Endodermal cell (in vitro differentiated cells): Measurements from ENCODE around the gene GLIS1. TPM values are rescaled to one million over a fixed set of nuclear protein-coding genes. Genes with fewer than 3 reads are reported as not detected.
A peak's percentile ranks its signal among the peaks of the same experiment; 100 is the strongest.

ENCODE experiments used
- DNase-seq: peaks from one replicate; pipeline ENCODE4 v3.0.0-alpha.2; 2017
- H3K27ac ChIP-seq: 2 replicates; pipeline ENCODE4 v1.5.1; 2013; ENCODE audit warnings: mild to moderate bottlenecking, low read depth, low read length, moderate library complexity
- H3K27me3 ChIP-seq: 2 replicates; pipeline ENCODE4 v1.6.1; 2013; ENCODE audit warnings: mild to moderate bottlenecking, low read length, moderate library complexity; ENCODE audit not compliant: insufficient read depth, control insufficient read depth, poor library complexity, severe bottlenecking
- H3K36me3 ChIP-seq: 2 replicates; pipeline ENCODE4 v1.7.0; 2013; ENCODE audit warnings: mild to moderate bottlenecking, low read length, moderate library complexity; ENCODE audit not compliant: control insufficient read depth, insufficient read depth
- H3K4me1 ChIP-seq: one replicate; pipeline ENCODE4 v1.7.0; 2013; ENCODE audit warnings: low read length; ENCODE audit not compliant: control insufficient read depth, insufficient read depth
- H3K4me3 ChIP-seq: 2 replicates; pipeline ENCODE4 v1.5.1; 2013; ENCODE audit warnings: mild to moderate bottlenecking, low read length, moderate library complexity
- H3K9ac ChIP-seq: 2 replicates; pipeline ENCODE4 v1.6.1; 2013; ENCODE audit warnings: mild to moderate bottlenecking, low read length, moderate library complexity; ENCODE audit not compliant: poor library complexity, severe bottlenecking; ENCODE audit errors: extremely low read depth
- H3K9me3 ChIP-seq: 2 replicates; pipeline ENCODE4 v1.6.1; 2013; ENCODE audit warnings: mild to moderate bottlenecking, low read length, moderate library complexity; ENCODE audit not compliant: control insufficient read depth
- H3K27ac Mint-ChIP-seq: 2 replicates; pipeline ENCODE4 v1.8.0; 2020; ENCODE audit warnings: mixed read lengths
- H3K27me3 Mint-ChIP-seq: 2 replicates; pipeline ENCODE4 v1.8.0; 2021; ENCODE audit warnings: mild to moderate bottlenecking, mixed read lengths; ENCODE audit not compliant: insufficient read depth
- H3K36me3 Mint-ChIP-seq: 2 replicates; pipeline ENCODE4 v1.8.0; 2020; ENCODE audit warnings: low read depth, mixed read lengths
- H3K4me1 Mint-ChIP-seq: 2 replicates; pipeline ENCODE4 v1.8.0; 2020; ENCODE audit warnings: mixed read lengths
- H3K4me3 Mint-ChIP-seq: 2 replicates; pipeline ENCODE4 v1.8.0; 2020; ENCODE audit warnings: mild to moderate bottlenecking, moderate library complexity, mixed read lengths
- H3K9me3 Mint-ChIP-seq: 2 replicates; pipeline ENCODE4 v1.8.0; 2020; ENCODE audit warnings: mild to moderate bottlenecking, mixed read lengths
- WGBS, 2 experiments: methylation state at CpG; one replicate each; pipeline versions ENCODE4 v1.1.5 to v1.1.7; 2013; ENCODE audit warnings: missing lambda C conversion rate in 2 of 2, mixed read lengths in 1 of 2; ENCODE audit not compliant: insufficient coverage in 1 of 2, insufficient read length in 1 of 2; 5-methylcytosine and 5-hydroxymethylcytosine counted together
- total RNA-seq, 2 donors: library from RNA; stranded (reverse); fragmentation: NEBNext Ultra II Directional in 1 of 2; extraction: Animal tissue kit (Norgen Biotek cat#: 25700) in 1 of 2; gene quantifications; 2 replicates in 1 of 2; 3 replicates in 1 of 2; pipeline ENCODE4 v1.2.1, GENCODE V29; 2021
- TF ChIP-seq, protein P1 (sequence below): fragments of 200-600 bp; sonication (generic); conservative IDR thresholded peaks from 2 replicates; pipeline ENCODE4 v1.5.0; 2021; ENCODE audit warnings: antibody characterized with exemption, mild to moderate bottlenecking

Gene GLIS1
- total RNA-seq, 2 donors from 2014 or later = 2.1 to 3.9 TPM

DNA sequence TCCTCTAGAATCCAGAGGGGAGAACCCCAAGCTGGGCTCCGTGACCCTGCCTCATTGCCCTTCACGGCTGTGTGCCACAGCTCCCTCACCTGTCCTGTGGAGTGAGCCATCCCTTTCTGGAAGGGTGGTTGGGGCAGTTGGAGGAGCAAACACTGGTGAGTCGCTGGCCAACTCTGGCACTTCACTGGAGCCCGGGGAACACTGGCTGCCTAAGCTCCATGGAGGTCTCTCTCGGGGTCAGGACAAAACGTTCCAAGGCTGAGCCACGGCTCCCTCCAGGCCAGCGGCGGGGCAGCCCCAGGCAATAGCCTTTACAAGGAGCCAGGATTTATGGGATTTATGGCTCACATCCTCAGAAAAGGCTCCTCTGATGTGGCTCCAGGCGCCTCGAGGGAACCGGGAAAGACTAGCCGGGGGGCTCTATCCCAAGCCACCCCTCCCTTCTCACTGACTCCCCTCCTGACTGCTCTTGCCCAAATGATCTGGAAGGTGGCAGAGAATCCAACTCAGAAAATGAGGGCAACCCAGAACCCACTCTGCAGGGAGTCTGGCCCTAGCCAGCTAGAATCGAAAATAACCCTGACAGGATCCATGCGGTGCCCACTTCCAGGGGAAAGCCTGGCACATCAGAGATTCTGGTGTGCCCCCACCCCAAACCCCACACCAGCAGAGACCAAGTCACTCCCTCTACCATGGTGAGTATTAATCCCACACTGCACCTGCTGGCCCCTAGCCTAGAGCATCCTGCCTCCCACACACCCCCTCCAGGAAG lies 75.2 kb downstream of the GLIS1 start:
- TF ChIP-seq, protein P1, sequence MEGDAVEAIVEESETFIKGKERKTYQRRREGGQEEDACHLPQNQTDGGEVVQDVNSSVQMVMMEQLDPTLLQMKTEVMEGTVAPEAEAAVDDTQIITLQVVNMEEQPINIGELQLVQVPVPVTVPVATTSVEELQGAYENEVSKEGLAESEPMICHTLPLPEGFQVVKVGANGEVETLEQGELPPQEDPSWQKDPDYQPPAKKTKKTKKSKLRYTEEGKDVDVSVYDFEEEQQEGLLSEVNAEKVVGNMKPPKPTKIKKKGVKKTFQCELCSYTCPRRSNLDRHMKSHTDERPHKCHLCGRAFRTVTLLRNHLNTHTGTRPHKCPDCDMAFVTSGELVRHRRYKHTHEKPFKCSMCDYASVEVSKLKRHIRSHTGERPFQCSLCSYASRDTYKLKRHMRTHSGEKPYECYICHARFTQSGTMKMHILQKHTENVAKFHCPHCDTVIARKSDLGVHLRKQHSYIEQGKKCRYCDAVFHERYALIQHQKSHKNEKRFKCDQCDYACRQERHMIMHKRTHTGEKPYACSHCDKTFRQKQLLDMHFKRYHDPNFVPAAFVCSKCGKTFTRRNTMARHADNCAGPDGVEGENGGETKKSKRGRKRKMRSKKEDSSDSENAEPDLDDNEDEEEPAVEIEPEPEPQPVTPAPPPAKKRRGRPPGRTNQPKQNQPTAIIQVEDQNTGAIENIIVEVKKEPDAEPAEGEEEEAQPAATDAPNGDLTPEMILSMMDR = no peak
- Mint-ChIP-seq H3K4me3 (no peak overlapping the region), H3K27me3 (peaks cover 2% of the 10 kb centered on the region), H3K4me1 (peaks cover 13% of the 10 kb centered on the region), H3K9me3 (no peaks in the 10 kb centered on the region), H3K27ac (no peak overlapping the region), H3K36me3 (no peaks in the 10 kb centered on the region)
- H3K27ac ChIP-seq = no peak overlapping the region
- H3K9ac ChIP-seq = no peak overlapping the region
- H3K4me3 ChIP-seq = no peak overlapping the region
- H3K36me3 ChIP-seq = no peaks in the 10 kb centered on the region
- WGBS, 2 experiments = 83 to 85% methylated on average over 8 to 15 of the region's 15 CpGs
- no peak for DNase-seq
- H3K9me3 ChIP-seq = no peaks in the 10 kb centered on the region
- H3K27me3 ChIP-seq = no peaks in the 10 kb centered on the region
- H3K4me1 ChIP-seq = no peaks in the 10 kb centered on the region

- Histone ChIP-seq H3K4me3 (no peak overlapping the region), H3K9me3 (no peaks in the 10 kb centered on the region), H3K4me1 (no peaks in the 10 kb centered on the region), H3K27ac (no peak overlapping the region), H3K27me3 (no peaks in the 10 kb centered on the region), H3K9ac (no peak overlapping the region), H3K36me3 (no peaks in the 10 kb centered on the region)
- no peak overlapping the region for H3K4me3 Mint-ChIP-seq
- H3K27me3 Mint-ChIP-seq = peaks cover 2% of the 10 kb centered on the region
- no peaks in the 10 kb centered on the region for H3K36me3 Mint-ChIP-seq
- no peak overlapping the region for H3K27ac Mint-ChIP-seq
- WGBS, 2 experiments = 94% methylated on average over 2 to 3 of the region's 3 CpGs
- H3K4me1 Mint-ChIP-seq = peaks cover 13% of the 10 kb centered on the region
- H3K9me3 Mint-ChIP-seq = no peaks in the 10 kb centered on the region
- TF ChIP-seq, protein P1 = no peak
- no peak for DNase-seq
Observed at GRCh38 chr1:53662951-53663350, 76.0 kb downstream of the GLIS1 start.

DNA sequence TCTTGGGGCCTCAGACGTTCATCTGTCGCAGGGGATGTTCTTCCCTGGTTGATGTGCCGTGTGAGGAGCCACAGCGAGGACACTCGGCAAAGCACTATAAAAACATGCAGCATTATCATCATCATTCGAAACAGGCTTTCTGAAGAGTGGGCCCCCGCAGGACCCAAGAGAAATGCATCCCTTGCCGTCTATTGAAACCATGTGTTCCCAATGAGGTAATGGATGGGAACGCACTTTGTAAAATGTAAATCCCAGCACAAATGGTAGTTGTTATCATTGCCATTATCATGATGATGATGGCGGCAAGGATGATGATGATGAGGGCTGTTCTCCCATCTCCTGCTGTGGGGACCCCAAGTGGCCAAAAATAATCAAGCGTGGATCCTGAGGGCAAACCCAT lies 76.8 kb downstream of the GLIS1 start:
- Mint-ChIP-seq H3K27me3 (peaks cover under 1% of the 10 kb centered on the region), H3K36me3 (no peaks in the 10 kb centered on the region), H3K9me3 (no peaks in the 10 kb centered on the region), H3K4me3 (no peak overlapping the region), H3K4me1 (peaks cover 13% of the 10 kb centered on the region), H3K27ac (no peak overlapping the region)
- WGBS, 2 experiments = 84 to 90% methylated on average over 11 of the region's 11 CpGs
- Histone ChIP-seq H3K4me1 (no peaks in the 10 kb centered on the region), H3K27ac (no peak overlapping the region), H3K4me3 (no peak overlapping the region), H3K9me3 (no peaks in the 10 kb centered on the region), H3K9ac (no peak overlapping the region), H3K36me3 (no peaks in the 10 kb centered on the region), H3K27me3 (no peaks in the 10 kb centered on the region)
- no peak for DNase-seq
- TF ChIP-seq, protein P1 = peak; percentile 21
